ENCODE data around the gene WDR7. TPM values are rescaled to one million over a fixed set of nuclear protein-coding genes. Genes with fewer than 3 reads are reported as not detected.

The WDR7 gene
- total RNA-seq, 2 experiments from 2014 or later: 28.8 to 30.5 TPM

DNA sequence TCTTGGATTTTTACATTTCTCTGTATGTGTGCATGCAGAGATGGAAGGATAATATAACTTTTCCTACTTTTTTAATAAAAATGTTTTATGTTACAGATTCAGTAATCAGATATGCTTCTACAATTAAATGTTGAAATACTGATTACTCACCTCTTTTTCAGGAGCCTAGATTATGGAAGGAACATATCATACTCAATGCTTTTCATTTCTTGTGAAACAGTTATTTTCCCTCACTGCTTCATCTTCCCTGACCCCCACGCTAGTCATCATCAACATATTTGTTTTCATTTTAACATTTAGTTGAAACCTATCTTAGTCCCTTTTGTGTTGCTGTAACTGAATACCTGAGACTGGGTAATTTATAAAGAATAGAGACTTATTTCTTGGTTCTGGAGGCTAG is 190.7 kb downstream of the WDR7 start:
- Histone ChIP-seq H3K4me3 (ENCODE audit: low read length) (no peak overlapping the region), H3K4me1 (ENCODE audit: insufficient read depth, low read length) (no peaks in the 10 kb centered on the region), H3K27me3 (ENCODE audit: control insufficient read depth in 1 of 2, insufficient read depth in 2 of 2, low read length in 2 of 2) (no peaks in the 10 kb centered on the region), H3K27ac (ENCODE audit: low read depth in 1 of 2, low read length in 2 of 2) (no peak overlapping the region), H3K36me3 (ENCODE audit: insufficient read depth, low read length) (peaks cover 3% of the 10 kb centered on the region), H3K9me3 (ENCODE audit: control insufficient read depth in 1 of 2, insufficient read depth in 1 of 2, low read length in 2 of 2) (no peaks in the 10 kb centered on the region)
- Mint-ChIP-seq H3K36me3 (ENCODE audit: low read depth) (peaks cover 34% of the 10 kb centered on the region), H3K4me3 (no peak overlapping the region), H3K4me1 (ENCODE audit: low read depth) (no peaks in the 10 kb centered on the region), H3K27me3 (no peaks in the 10 kb centered on the region), H3K27ac (no peak overlapping the region), H3K9me3 (peaks cover 3% of the 10 kb centered on the region)
- TF ChIP-seq, protein P1, sequence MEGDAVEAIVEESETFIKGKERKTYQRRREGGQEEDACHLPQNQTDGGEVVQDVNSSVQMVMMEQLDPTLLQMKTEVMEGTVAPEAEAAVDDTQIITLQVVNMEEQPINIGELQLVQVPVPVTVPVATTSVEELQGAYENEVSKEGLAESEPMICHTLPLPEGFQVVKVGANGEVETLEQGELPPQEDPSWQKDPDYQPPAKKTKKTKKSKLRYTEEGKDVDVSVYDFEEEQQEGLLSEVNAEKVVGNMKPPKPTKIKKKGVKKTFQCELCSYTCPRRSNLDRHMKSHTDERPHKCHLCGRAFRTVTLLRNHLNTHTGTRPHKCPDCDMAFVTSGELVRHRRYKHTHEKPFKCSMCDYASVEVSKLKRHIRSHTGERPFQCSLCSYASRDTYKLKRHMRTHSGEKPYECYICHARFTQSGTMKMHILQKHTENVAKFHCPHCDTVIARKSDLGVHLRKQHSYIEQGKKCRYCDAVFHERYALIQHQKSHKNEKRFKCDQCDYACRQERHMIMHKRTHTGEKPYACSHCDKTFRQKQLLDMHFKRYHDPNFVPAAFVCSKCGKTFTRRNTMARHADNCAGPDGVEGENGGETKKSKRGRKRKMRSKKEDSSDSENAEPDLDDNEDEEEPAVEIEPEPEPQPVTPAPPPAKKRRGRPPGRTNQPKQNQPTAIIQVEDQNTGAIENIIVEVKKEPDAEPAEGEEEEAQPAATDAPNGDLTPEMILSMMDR (IDR thresholded peaks at IDR 0.05): no peak
- ATAC-seq (ENCODE audit: poor library complexity) (no peak), DNase-seq (no peak)
- ChIA-PET POLR2A (no interaction called here), CTCF (no interaction called here)
- intact Hi-C loops (cut with DNase I, micrococcal nuclease): no loop called here

GRCh38 chr18:56843241-56843640 is 192.1 kb downstream of the WDR7 start:
- no peak overlapping the region for H3K27ac ChIP-seq (ENCODE audit: low read depth in 1 of 2, low read length in 2 of 2)
- ATAC-seq (ENCODE audit: poor library complexity) (no peak), DNase-seq (no peak)
- TF ChIP-seq, protein P1 (IDR thresholded peaks at IDR 0.05): no peak
- no peak overlapping the region for H3K4me3 Mint-ChIP-seq
- CTCF ChIA-PET: no interaction called here
- H3K4me1 Mint-ChIP-seq (ENCODE audit: low read depth): no peaks in the 10 kb centered on the region
- no peak overlapping the region for H3K4me3 ChIP-seq (ENCODE audit: low read length)
- no peaks in the 10 kb centered on the region for H3K36me3 ChIP-seq (ENCODE audit: insufficient read depth, low read length)
- H3K9me3 Mint-ChIP-seq: peaks cover 5% of the 10 kb centered on the region
- H3K27me3 Mint-ChIP-seq: no peaks in the 10 kb centered on the region
- H3K36me3 Mint-ChIP-seq (ENCODE audit: low read depth): peaks cover 40% of the 10 kb centered on the region
- peaks cover 0 to 6% of the 10 kb centered on the region in 2 experiments for H3K9me3 ChIP-seq (ENCODE audit: control insufficient read depth in 1 of 2, insufficient read depth in 1 of 2, low read length in 2 of 2)
- H3K27me3 ChIP-seq (ENCODE audit: control insufficient read depth in 1 of 2, insufficient read depth in 2 of 2, low read length in 2 of 2): no peaks in the 10 kb centered on the region
- no peaks in the 10 kb centered on the region for H3K4me1 ChIP-seq (ENCODE audit: insufficient read depth, low read length)
- intact Hi-C loops (cut with DNase I, micrococcal nuclease): no loop called here
- H3K27ac Mint-ChIP-seq: no peak overlapping the region
- POLR2A ChIA-PET: no interaction called here

- no peaks in the 10 kb centered on the region for H3K4me1 ChIP-seq (ENCODE audit: insufficient read depth, low read length)
- TF ChIP-seq, protein P1 (IDR thresholded peaks at IDR 0.05): no peak
- no peaks in the 10 kb centered on the region for H3K36me3 ChIP-seq (ENCODE audit: insufficient read depth, low read length)
- no peak for DNase-seq
- no peak overlapping the region for H3K4me3 Mint-ChIP-seq
- H3K36me3 Mint-ChIP-seq (ENCODE audit: low read depth): peaks cover 53% of the 10 kb centered on the region
- H3K27ac ChIP-seq (ENCODE audit: low read depth in 1 of 2, low read length in 2 of 2): no peak overlapping the region
- H3K4me1 Mint-ChIP-seq (ENCODE audit: low read depth): no peaks in the 10 kb centered on the region
- H3K27me3 Mint-ChIP-seq: no peaks in the 10 kb centered on the region
- CTCF ChIA-PET: no interaction called here
- POLR2A ChIA-PET: no interaction called here
- no peak overlapping the region for H3K4me3 ChIP-seq (ENCODE audit: low read length)
- H3K9me3 ChIP-seq (ENCODE audit: control insufficient read depth in 1 of 2, insufficient read depth in 1 of 2, low read length in 2 of 2): peaks cover 0 to 6% of the 10 kb centered on the region in 2 experiments
- no peak for ATAC-seq (ENCODE audit: poor library complexity)
- no peaks in the 10 kb centered on the region for H3K27me3 ChIP-seq (ENCODE audit: control insufficient read depth in 1 of 2, insufficient read depth in 2 of 2, low read length in 2 of 2)
- intact Hi-C loops (cut with DNase I, micrococcal nuclease): no loop called here
- H3K9me3 Mint-ChIP-seq: peaks cover 5% of the 10 kb centered on the region
- no peak overlapping the region for H3K27ac Mint-ChIP-seq
Measured at GRCh38 chr18:56844556-56844955, 193.4 kb downstream of the WDR7 start.
